Effector memory CD8-positive, alpha-beta T cell (primary cell): Measurements from ENCODE around the gene CCDC107.
"Not testable (repeated sequence)": the region's sequence is repeated elsewhere in the genome, so short reads cannot be mapped to it uniquely, and the experiment has no call there.

Source experiments
- ATAC-seq: fragments of 150-1000 bp; cut with Tn5 transposase; replicated peaks from 2 replicates; pipeline ENCODE4 v1.10.0; 2021; ENCODE audit warnings: mild to moderate bottlenecking, moderate library complexity
- DNase-seq, 3 experiments: peaks; one replicate each; pipeline ENCODE4 v3.0.0; 2021
- H3K27ac Mint-ChIP-seq, 2 donors: one replicate each; pipeline ENCODE4 v1.8.0; 2022; ENCODE audit warnings: mild to moderate bottlenecking in 2 of 2, mixed read lengths in 2 of 2, moderate library complexity in 2 of 2
- H3K27me3 Mint-ChIP-seq, 2 donors: one replicate each; pipeline ENCODE4 v1.8.0; 2022; ENCODE audit warnings: mixed read lengths in 2 of 2
- H3K36me3 Mint-ChIP-seq: one replicate; pipeline ENCODE4 v1.8.0; 2022; ENCODE audit warnings: mild to moderate bottlenecking, moderate library complexity, mixed read lengths; ENCODE audit not compliant: insufficient read depth
- H3K4me1 Mint-ChIP-seq, 2 donors: one replicate each; pipeline ENCODE4 v1.8.0; 2022; ENCODE audit warnings: low read depth in 2 of 2, mixed read lengths in 2 of 2
- H3K4me3 Mint-ChIP-seq, 2 donors: one replicate each; pipeline ENCODE4 v1.8.0; 2022; ENCODE audit warnings: mild to moderate bottlenecking in 2 of 2, mixed read lengths in 2 of 2, moderate library complexity in 2 of 2
- H3K9me3 Mint-ChIP-seq, 2 donors: one replicate each; pipeline ENCODE4 v1.8.0; 2022; ENCODE audit warnings: mixed read lengths in 2 of 2

Gene CCDC107

DNA sequence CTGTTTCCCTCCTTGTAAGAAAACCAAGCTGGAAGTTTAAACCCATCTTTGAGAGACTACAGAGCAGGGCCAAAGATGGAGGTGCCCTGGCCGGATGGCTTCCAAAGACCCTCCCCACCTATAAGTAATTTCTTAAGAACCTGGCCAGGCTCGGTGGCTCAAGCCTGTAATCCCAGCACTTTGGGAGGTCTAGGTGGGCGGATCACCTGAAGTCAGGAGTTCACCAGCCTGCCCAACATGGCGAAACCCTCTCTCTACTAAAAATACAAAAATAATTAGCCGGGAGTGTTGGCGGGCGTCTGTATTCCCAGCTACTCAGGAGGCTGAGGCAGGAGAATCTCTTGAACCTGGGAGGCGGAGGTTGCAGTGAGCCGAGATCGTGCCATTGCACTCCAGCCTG, 12.4 kb upstream of the CCDC107 start:
- Mint-ChIP-seq H3K36me3 (peaks cover 33% of the 10 kb centered on the region), H3K27ac (peak overlapping the region; percentile 94 to 96), H3K4me1 (peaks cover 40 to 43% of the 10 kb centered on the region in 2 donors), H3K4me3 (peak overlapping the region; percentile 91 to 92)
- DNase-seq, ATAC-seq, H3K9me3 Mint-ChIP-seq, H3K27me3 Mint-ChIP-seq: not testable (repeated sequence)

DNA sequence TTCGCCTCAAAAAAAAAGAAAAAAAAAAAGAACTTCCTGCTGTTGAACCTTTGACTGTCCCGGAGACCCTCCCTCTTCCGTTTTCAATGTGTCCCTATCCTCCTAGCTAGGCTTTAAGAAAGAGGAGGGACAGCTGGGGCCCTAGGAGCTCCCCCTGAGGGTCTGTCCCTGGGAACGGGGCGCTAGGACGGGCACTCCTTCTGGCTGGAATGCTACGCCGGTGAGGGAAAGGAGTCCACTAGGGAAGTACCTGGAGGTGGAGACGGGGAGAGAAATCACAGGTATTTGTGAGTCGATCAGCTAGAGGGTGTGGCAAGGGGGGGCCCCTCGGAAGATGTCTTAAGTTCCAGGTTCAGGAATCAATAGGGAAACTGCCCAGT, 11.9 kb upstream of the CCDC107 start:
- ATAC-seq (no peak), DNase-seq (no peak)
- Mint-ChIP-seq H3K36me3 (peaks cover 33% of the 10 kb centered on the region), H3K4me3 (peak overlapping the region; percentile 91 to 92), H3K27ac (peak overlapping the region; percentile 94 to 96), H3K4me1 (peaks cover 41 to 47% of the 10 kb centered on the region in 2 donors), H3K27me3 (no peaks in the 10 kb centered on the region), H3K9me3 (no peaks in the 10 kb centered on the region)

DNA sequence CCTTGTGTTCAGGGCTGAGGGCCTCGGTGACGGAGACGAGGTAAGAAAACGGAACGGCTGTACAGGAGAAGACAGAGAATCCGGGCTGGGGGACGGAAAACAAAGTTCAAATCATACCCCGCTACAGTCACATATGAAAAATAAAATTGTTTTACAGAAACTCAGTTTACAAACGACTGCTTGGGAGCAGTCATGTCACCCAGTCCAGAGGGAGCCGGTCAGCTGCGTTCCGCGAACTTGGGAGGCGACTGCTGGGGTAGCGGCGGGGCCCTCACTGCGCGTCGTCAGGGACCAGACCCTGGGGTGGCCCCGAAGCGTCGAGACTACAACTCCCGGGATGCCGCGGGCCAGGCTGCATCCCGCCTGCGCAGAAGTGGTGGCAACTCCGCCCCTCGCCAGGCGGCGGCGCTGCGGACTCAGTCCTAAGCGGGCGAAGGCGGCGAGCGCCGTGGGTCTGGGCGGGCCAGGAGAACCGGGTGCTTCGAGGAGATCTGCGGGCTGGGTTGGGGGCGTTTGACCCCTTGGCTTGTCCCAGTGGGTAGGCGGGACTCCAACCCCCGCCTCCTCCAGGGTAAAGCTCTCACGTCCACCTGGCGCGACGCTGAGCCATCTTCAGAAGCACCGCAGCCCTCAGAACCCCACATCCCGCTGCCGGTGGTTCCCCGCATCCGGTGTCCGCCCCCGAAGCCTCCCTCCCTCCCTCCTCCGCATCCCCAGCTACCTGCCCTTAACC, 11.4 kb upstream of the CCDC107 start:
- DNase-seq = peak; percentile 85 to 92 (median 89)
- Mint-ChIP-seq H3K9me3 (no peaks in the 10 kb centered on the region), H3K4me1 (peaks cover 45 to 50% of the 10 kb centered on the region in 2 donors), H3K36me3 (peaks cover 33% of the 10 kb centered on the region), H3K27ac (peak overlapping the region; percentile 94 to 96), H3K4me3 (peak overlapping the region; percentile 91 to 92), H3K27me3 (no peaks in the 10 kb centered on the region)
- ATAC-seq = peak; percentile 82

DNA sequence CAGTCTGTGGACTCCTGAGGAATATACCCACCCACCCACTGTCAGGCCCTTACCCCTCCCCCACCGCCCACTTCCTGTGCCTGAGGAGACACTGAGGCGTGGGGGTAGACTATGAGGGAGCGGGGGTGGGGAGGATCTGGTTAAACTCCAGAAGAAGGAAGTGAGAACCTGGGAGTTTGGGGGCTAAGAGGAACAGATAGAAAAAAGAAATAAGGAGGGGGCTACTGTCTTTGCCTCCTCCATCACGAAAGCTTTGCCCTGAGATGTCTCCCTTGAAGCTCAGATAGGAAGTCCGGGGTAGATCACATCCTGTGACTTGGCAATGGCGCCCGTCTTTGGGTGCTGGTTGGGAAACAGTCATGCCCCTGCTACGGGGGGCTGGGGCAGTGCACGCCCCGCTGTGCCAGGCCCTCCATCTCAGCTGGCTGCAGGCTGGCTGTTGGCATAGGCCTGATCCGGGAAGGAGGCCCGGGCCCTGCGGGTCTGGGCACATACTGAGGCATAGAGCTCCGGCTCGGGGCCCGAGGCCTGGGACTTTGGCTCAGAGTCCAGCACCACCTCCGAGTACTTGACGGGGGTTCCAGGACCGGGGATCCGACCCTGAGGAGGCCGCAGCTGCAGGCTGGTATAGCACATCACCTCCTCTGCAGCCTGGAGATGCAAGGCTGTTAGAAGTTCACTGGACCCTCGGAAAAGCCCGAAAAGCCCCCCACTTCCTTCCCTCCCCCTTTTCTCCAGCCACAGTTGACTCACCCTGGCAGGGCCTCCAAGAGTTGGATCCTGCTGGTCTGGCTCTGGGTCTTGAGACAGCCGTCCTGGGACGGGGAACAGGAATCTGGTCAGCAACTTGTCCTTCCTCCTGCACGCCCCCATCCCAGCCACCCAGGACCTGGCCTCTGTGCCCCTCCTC, 8.4 kb upstream of the CCDC107 start:
- ATAC-seq (peak; percentile 6), DNase-seq (no peak)
- peak overlapping the region; percentile 91 to 92 for H3K4me3 Mint-ChIP-seq
- peaks cover 41 to 44% of the 10 kb centered on the region in 2 donors for H3K4me1 Mint-ChIP-seq
- peak overlapping the region; percentile 91 to 96 for H3K27ac Mint-ChIP-seq
- peaks cover 29% of the 10 kb centered on the region for H3K36me3 Mint-ChIP-seq
- no peaks in the 10 kb centered on the region for H3K27me3 Mint-ChIP-seq
- no peaks in the 10 kb centered on the region for H3K9me3 Mint-ChIP-seq

DNA sequence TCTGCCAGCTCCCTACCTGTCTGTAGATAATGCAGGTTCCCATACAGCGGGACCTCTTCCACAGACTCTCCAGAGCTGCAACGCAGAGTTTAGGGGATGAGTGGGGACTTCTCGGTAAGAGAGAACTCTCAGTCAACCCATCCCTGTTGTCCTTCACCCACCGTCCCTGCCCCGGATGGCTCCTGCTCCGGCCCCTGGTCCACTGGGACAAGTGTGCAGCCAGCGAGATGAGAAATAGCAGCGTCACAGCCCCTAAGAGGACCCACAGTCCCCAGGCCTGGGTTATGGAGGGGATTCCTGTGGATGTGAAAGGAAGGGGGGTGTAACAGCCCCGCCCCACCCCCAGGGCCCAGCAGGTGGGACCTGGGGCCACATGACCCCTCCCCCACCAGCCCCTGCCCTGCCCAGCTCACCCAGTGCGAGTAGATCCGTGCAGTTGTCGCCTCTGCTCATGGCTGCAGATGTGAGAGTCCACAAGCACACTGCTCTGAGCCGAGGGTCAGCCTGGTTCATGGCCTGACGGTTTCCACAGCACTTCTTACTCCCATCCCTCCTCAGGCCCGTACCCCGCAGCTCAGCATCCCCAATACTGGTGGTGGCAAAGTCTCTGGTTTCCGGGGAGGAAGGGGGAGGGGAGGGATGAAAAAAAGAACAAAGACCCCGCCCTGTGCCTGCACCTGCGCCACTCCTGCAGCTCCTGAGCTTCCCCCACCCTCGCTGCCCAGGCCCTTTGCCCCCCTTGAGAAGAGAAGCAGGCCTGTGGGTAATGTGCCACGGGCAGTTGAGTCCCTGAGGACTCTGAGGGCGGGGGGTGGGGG, 7.5 kb upstream of the CCDC107 start, which contains the start of gene SIT1:
SIT1 (minus strand) TSS at position 591 of the 818 bp plus-strand sequence; CDS start at position 513, 78 bp downstream.
- Mint-ChIP-seq H3K4me3 (peak within 1 kb of the TSS; percentile 91 to 92), H3K27ac (peak within 1 kb of the TSS; percentile 91 to 96), H3K4me1 (peaks cover 43 to 44% of the 10 kb centered on the region in 2 donors), H3K9me3 (no peaks in the 10 kb centered on the region), H3K27me3 (no peaks in the 10 kb centered on the region), H3K36me3 (peaks cover 28% of the 10 kb centered on the region)
- DNase-seq = no peak
- no peak for ATAC-seq

DNA sequence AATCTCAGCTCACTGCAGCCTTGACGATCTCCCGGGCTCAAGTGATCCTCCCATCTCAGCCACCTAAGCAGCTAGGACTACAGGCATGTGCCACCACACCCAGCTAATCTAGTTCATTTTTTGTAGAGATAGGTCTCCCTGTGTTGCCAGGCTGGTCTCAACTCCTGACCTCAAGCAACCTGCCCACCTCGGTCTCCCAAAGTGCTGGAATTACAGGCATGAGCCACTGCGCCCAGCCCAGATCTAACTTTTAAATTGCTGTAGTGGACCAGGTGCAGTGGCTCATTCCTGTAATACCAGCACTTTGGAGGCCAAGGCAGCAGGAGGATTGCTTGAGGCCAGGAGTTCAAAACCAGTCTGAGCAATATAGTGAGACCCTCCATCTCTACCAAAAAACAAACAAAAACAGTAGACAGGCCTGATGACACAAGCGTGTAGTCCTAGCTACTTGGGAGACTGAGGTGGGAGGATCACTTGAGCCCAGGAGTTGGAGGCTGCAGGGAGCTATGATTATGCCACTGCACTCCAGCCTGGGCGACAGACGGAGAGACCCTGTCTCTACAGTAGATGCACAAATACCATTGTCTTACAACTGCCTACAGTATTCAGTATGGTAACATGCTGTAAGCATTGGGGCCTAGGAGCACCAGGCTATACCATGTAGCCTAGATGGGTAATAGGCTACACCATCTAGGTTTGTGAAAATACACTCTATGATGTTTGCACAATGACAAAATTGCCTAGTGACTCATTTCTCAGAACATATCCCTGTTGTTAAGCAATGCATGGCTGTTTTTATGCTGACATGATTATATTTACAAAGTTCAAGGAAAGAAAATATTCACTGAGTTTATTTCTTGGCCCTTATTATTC, 5.9 kb upstream of the CCDC107 start:
- Mint-ChIP-seq H3K27me3 (no peaks in the 10 kb centered on the region), H3K27ac (peak overlapping the region; percentile 41 to 91), H3K4me3 (peak overlapping the region; percentile 91 to 92), H3K4me1 (peaks cover 48% of the 10 kb centered on the region in 2 donors), H3K36me3 (peaks cover 23% of the 10 kb centered on the region), H3K9me3 (no peaks in the 10 kb centered on the region)
- ATAC-seq (no peak), DNase-seq (no peak)

DNA sequence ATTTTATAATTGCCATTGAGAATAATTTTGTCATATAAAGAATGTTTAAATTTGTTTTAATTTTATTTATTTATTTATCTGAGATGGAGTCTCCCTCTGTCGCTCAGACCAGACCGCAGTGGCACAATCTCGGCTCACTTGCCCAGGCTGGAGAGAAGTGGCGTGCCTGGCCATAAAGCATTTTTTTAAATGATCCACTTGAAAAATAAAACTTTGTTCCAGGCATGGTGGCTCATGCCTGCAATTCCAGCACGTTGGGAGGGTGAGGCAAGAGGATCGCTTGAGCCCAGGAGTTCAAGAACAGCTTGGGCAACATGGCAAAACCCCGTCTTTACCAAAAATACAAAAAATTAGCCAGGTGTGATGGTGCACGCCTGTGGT, 5.3 kb upstream of the CCDC107 start:
- H3K27ac Mint-ChIP-seq = peak overlapping the region in 1 of 2 donors; percentile 82
- H3K4me1 Mint-ChIP-seq = peaks cover 48% of the 10 kb centered on the region in 2 donors
- H3K4me3 Mint-ChIP-seq = no peak overlapping the region
- peaks cover 0 to under 1% of the 10 kb centered on the region in 2 donors for H3K9me3 Mint-ChIP-seq
- DNase-seq = no peak
- no peak for ATAC-seq
- H3K27me3 Mint-ChIP-seq = no peaks in the 10 kb centered on the region
- H3K36me3 Mint-ChIP-seq = peaks cover 23% of the 10 kb centered on the region

DNA sequence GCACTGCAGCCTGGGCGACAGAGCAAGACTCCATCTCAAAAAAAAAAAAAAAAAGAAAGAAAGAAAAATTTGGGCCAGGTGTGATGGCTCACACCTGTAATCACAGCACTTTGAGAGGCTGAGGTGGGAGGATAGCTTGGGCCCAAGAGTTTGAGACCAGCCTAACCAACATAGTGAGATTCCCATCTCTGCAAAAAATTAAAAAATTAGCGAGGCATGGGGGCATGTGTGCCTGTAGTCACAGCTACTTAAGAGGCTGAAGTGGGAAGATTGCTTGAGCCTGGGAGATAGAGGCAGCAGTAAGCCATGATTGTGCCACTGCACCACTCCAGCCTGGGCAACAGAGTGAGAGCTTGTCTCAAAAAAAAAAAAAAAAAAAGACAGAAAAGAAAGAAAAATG, 4.5 kb upstream of the CCDC107 start:
- ATAC-seq = no peak
- H3K27me3 Mint-ChIP-seq = no peaks in the 10 kb centered on the region
- no peak overlapping the region for H3K4me3 Mint-ChIP-seq
- H3K9me3 Mint-ChIP-seq = peaks cover 0 to 2% of the 10 kb centered on the region in 2 donors
- peak overlapping the region; percentile 77 to 82 for H3K27ac Mint-ChIP-seq
- no peak for DNase-seq
- peaks cover 25% of the 10 kb centered on the region for H3K36me3 Mint-ChIP-seq
- peaks cover 43% of the 10 kb centered on the region in 2 donors for H3K4me1 Mint-ChIP-seq

DNA sequence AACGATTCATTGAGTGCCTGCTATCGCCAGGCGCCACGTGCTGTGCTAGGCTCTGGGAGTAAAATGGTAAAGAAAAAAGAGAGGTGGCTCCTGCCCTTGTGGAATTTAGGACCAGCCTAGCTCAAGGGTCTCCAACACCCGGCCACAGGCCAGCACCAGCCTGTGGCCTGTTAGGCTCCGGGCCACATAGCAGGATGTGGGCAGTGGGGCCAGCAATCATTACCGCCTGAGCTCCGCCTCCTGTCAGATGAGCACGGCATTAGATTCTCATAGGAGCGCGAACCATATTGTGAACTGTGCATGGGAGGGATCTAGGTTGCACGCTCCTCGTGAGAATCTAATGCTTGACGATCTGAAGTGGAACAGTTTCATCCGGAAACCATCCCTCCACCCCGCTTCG, 1.7 kb upstream of the CCDC107 start:
- H3K27me3 Mint-ChIP-seq = no peaks in the 10 kb centered on the region
- peaks cover 49 to 50% of the 10 kb centered on the region in 2 donors for H3K4me1 Mint-ChIP-seq
- peaks cover 50% of the 10 kb centered on the region for H3K36me3 Mint-ChIP-seq
- H3K9me3 Mint-ChIP-seq = peaks cover 0 to 2% of the 10 kb centered on the region in 2 donors
- H3K4me3 Mint-ChIP-seq = peak overlapping the region; percentile 91 to 92
- DNase-seq (no peak), ATAC-seq (no peak)
- H3K27ac Mint-ChIP-seq = peak overlapping the region; percentile 100

DNA sequence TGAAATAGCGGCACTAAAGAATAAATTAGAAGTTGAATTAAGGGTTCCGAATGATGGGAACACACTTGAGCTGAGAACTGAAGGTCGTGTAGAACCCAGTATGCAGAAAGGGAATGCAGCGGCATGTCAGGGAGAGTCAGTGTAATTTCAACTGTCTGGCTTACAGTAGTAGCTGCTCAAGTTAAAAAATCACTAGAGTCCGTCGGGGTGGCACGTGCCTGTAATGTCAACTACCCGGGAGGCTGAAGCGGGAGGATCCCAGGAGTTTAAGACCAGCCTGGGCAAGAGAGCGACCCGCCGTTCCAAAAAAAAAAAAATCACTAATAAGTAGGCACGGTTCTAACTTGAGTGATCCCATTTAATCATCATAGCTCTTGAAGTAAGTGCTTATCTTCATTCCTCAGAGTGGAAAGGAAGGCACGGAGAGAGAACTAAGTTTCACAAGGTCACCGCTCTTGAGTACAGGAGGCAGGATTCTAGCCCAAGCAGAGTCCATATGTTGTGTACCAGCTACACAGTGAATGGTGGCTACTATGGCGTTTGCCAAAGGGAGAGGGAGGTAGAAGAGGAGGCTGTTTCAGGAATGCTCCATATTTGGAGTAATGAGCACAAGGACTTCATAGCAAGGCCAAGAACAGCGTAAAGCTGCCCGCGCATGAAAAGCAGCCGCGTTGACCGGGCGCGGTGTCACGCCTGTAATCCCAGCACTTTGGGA, 1.1 kb upstream of the CCDC107 start:
- Mint-ChIP-seq H3K4me3 (peak overlapping the region; percentile 91 to 92), H3K27me3 (no peaks in the 10 kb centered on the region), H3K9me3 (peaks cover 0 to 2% of the 10 kb centered on the region in 2 donors), H3K36me3 (peaks cover 55% of the 10 kb centered on the region), H3K27ac (peak overlapping the region; percentile 100), H3K4me1 (peaks cover 52 to 53% of the 10 kb centered on the region in 2 donors)
- no peak for DNase-seq
- no peak for ATAC-seq

DNA sequence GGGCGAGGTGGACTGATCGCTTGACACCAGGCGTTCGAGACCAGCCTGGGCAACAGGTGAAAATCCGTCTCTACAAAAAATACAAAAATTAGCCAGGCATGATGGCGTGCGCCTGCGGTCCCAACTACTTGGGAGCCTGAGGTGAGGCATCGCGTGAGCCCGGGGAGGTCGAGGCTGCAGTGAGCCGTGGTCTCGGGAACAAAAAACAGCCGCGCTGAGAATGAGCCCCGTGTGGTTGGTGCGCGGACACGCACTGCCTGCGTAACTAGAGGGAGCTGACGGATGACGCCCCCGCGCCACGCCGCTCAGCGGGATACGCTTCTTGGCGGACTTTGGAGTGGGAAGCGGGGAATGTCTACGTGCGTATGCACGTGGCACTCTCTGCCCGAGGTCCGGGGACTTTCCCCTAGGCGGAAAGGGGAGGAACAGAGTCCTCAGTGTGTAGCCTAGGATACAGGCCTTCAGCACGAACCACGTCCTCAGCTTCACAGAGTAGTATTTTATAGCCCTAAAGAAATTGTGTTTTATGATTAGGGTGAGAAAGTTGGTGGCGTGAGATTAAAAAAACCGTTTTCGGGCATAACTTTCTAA, 451 bp upstream of the CCDC107 start, which contains the start of gene RMRP:
RMRP (minus strand) TSS at position 474 of the 591 bp plus-strand sequence.
- Mint-ChIP-seq H3K4me1 (peaks cover 59 to 60% of the 10 kb centered on the region in 2 donors), H3K9me3 (peaks cover 0 to 2% of the 10 kb centered on the region in 2 donors), H3K27me3 (no peaks in the 10 kb centered on the region), H3K36me3 (peaks cover 56% of the 10 kb centered on the region), H3K4me3 (peak within 1 kb of the TSS; percentile 91 to 92), H3K27ac (peak within 1 kb of the TSS; percentile 100)
- DNase-seq (peak; percentile 78 to 81 (median 81)), ATAC-seq (peak; percentile 79)
